Tibial nerve (tissue), 4 donors: Measurements from ENCODE around the gene PTPRF. TPM values are rescaled to one million over a fixed set of nuclear protein-coding genes. Genes with fewer than 3 reads are reported as not detected.

Experiments
- DNase-seq, 2 donors: peaks; one replicate each; pipeline ENCODE4 v3.0.0-alpha.2; 2019; ENCODE audit warnings: low spot score in 2 of 2
- H3K27ac ChIP-seq, 4 donors: fragments of 200-600 bp; sonication (generic) in 3 of 4; one replicate each; pipeline ENCODE4 v1.5.1; 2017 to 2019; ENCODE audit warnings: mild to moderate bottlenecking in 1 of 4
- H3K27me3 ChIP-seq, 2 donors: fragments of 200-600 bp; sonication (generic) in 1 of 2; one replicate each; pipeline versions ENCODE4 v1.5.1 to v1.6.0; 2017 to 2019
- H3K36me3 ChIP-seq, 3 donors: fragments of 200-600 bp; sonication (generic); one replicate each; pipeline ENCODE4 v1.5.1; 2018 to 2019
- H3K4me1 ChIP-seq, 4 donors: fragments of 200-600 bp; sonication (generic) in 3 of 4; one replicate each; pipeline ENCODE4 v1.5.1; 2017 to 2019
- H3K4me3 ChIP-seq, 4 donors: fragments of 200-600 bp; sonication (generic) in 3 of 4; one replicate each; pipeline ENCODE4 v1.5.1; 2017 to 2019; ENCODE audit warnings: mild to moderate bottlenecking in 1 of 4, moderate library complexity in 1 of 4
- H3K9me3 ChIP-seq, 4 donors: fragments of 200-600 bp; sonication (generic) in 3 of 4; one replicate each; pipeline ENCODE4 v1.5.1; 2017 to 2019
- EP300 ChIP-seq, 2 donors: sonication (generic); formaldehyde crosslinking; IDR thresholded peaks; one replicate each; pipeline ENCODE4 v1.6.1; 2017; ENCODE audit warnings: antibody characterized with exemption in 2 of 2, mild to moderate bottlenecking in 1 of 2
- POLR2A ChIP-seq, 2 donors: fragments of 450-650 bp; IDR thresholded peaks; one replicate each; pipeline ENCODE4 v1.6.1; 2017; ENCODE audit warnings: antibody characterized with exemption in 2 of 2, mild to moderate bottlenecking in 2 of 2, moderate library complexity in 2 of 2
- WGBS, 2 donors: methylation state at CpG; one replicate each; pipeline ENCODE4 v1.1.5; 2018; 5-methylcytosine and 5-hydroxymethylcytosine counted together
- total RNA-seq, 4 donors: library from RNA; depleted of rRNA; stranded (reverse); fragments of >200 nt; gene quantifications; one replicate each; pipeline ENCODE4 v1.1.0, GENCODE V29; 2016
- TF ChIP-seq, protein P1 (sequence below), 5 experiments: fragments of 200-600 bp in 3 of 5; fragments of 450-650 bp in 2 of 5; sonication (generic) in 3 of 5; IDR thresholded peaks; one replicate each; pipeline ENCODE4 v1.5.1; 2016 to 2019; ENCODE audit warnings: antibody characterized with exemption in 5 of 5, mild to moderate bottlenecking in 3 of 5, moderate library complexity in 2 of 5

Gene PTPRF
- total RNA-seq, 4 donors from 2014 or later, result 72.0 to 112 (median 92.5) TPM

DNA sequence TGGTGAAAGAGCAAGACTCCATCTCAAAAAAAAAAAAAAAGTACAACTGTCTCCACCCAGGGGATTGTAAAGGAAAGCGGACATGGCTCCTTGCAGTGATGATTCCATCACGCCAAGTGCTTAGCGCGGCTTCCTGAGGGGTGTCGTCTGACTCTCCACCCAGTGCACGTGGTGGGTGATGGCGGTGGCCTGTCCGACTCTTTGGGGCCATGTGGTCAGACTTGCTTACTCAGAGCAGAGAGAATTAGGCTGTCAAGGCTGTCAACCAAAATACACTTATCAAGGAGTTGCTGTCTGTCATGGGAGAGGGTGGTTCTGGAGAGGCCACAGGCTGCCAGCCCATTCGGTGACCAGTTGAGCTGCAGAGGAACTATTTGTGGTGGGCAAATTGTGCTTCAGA, 49.4 kb downstream of the PTPRF start:
- WGBS, 2 donors, result 95% methylated on average over 9 of the region's 9 CpGs
- Histone ChIP-seq H3K27me3 (no peaks in the 10 kb centered on the region), H3K36me3 (peaks cover 0 to 68% (median 0%) of the 10 kb centered on the region in 3 donors), H3K4me1 (peaks cover 0 to 16% (median 0%) of the 10 kb centered on the region in 4 donors), H3K9me3 (no peaks in the 10 kb centered on the region), H3K27ac (no peak overlapping the region), H3K4me3 (no peak overlapping the region)
- no peak for TF ChIP-seq POLR2A (IDR thresholded peaks at IDR 0.05)
- no peak for TF ChIP-seq EP300 (IDR thresholded peaks at IDR 0.05)
- TF ChIP-seq, protein P1, sequence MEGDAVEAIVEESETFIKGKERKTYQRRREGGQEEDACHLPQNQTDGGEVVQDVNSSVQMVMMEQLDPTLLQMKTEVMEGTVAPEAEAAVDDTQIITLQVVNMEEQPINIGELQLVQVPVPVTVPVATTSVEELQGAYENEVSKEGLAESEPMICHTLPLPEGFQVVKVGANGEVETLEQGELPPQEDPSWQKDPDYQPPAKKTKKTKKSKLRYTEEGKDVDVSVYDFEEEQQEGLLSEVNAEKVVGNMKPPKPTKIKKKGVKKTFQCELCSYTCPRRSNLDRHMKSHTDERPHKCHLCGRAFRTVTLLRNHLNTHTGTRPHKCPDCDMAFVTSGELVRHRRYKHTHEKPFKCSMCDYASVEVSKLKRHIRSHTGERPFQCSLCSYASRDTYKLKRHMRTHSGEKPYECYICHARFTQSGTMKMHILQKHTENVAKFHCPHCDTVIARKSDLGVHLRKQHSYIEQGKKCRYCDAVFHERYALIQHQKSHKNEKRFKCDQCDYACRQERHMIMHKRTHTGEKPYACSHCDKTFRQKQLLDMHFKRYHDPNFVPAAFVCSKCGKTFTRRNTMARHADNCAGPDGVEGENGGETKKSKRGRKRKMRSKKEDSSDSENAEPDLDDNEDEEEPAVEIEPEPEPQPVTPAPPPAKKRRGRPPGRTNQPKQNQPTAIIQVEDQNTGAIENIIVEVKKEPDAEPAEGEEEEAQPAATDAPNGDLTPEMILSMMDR (IDR thresholded peaks at IDR 0.05), result no peak
- DNase-seq, result no peak

DNA sequence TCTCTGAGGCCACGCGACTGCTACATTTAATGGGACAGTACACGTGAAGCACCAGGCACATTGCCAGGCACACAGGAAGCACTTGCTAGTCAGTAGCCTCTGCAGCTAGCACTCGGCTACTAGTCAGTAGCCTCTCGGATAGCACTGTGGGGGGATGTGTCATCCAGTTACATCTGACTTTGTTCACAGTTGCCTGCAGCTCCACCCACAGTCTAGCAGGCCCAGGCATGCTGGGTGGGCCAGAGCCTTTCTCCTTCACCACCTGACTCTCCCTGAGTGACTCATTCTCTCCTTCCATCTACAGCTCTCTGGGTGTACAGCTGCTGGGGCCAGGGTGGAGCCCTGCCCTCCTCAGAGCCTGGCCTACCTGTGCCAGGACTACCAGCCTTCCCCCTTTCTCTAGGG, 51.5 kb downstream of the PTPRF start:
- Histone ChIP-seq H3K9me3 (no peaks in the 10 kb centered on the region), H3K36me3 (peaks cover 0 to 66% (median 0%) of the 10 kb centered on the region in 3 donors), H3K27ac (no peak overlapping the region), H3K4me3 (no peak overlapping the region), H3K27me3 (no peaks in the 10 kb centered on the region), H3K4me1 (peaks cover 0 to 14% (median 0%) of the 10 kb centered on the region in 4 donors)
- TF ChIP-seq, protein P1 (IDR thresholded peaks at IDR 0.05), result no peak
- no peak for TF ChIP-seq EP300 (IDR thresholded peaks at IDR 0.05)
- TF ChIP-seq POLR2A (IDR thresholded peaks at IDR 0.05), result no peak
- no peak for DNase-seq
- WGBS, 2 donors, result 65 to 71% methylated on average over 5 of the region's 5 CpGs

DNA sequence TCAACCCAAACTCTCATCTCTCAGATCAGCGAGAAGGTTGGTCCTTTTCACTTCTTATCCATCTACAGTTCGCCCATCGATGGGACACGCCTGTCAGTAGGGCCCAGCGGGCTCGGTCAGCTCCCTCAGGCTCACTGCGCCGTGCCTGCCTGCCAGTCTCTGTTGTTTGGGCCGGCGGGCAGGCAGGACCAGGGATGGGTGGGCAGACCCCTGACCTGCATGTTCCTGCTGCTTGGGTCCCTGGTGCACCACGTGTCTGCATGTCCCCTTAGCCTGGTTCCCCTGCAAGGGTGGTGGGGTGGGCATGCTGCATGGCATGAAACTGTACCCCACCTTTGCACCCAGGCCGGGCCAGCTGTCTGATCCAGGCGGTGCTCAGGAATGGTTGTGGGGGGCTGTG, 52.4 kb downstream of the PTPRF start:
- WGBS, 2 donors, result 94 to 97% methylated on average over 10 to 13 of the region's 13 CpGs
- peaks cover 0 to 5% (median 0%) of the 10 kb centered on the region in 4 donors for H3K4me1 ChIP-seq

DNA sequence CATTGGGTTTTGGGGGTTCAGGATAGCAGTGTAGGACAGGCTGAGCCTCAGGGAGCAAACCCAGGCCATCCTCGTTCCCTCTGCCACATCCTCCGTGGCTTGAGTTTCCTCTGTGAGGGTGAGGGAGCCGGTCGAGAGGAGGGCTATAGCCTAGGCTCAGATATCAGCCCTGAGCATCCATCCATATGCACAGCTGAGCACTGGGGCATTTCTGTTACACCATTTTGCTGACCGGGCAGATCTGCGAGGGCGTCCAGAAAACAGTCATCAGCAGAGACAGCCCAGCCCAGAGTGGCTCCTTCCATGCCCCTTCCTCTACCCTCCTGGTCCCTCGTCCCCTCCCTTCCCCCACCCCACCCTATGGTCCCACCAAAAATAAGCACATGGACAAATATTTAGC, 53.5 kb downstream of the PTPRF start:
- Histone ChIP-seq H3K36me3 (peaks cover 0 to 62% (median 0%) of the 10 kb centered on the region in 3 donors), H3K27ac (no peak overlapping the region), H3K4me1 (peaks cover 0 to 2% (median 0%) of the 10 kb centered on the region in 4 donors), H3K27me3 (no peaks in the 10 kb centered on the region), H3K9me3 (no peaks in the 10 kb centered on the region), H3K4me3 (no peak overlapping the region)
- no peak for DNase-seq
- 70 to 77% methylated on average over 8 of the region's 8 CpGs for WGBS, 2 donors
- TF ChIP-seq EP300 (IDR thresholded peaks at IDR 0.05) (no peak), POLR2A (IDR thresholded peaks at IDR 0.05) (no peak)
- TF ChIP-seq, protein P1 (IDR thresholded peaks at IDR 0.05), result no peak

More for the DNA sequence above, 52.4 kb downstream of the PTPRF start:
- Histone ChIP-seq H3K9me3 (no peaks in the 10 kb centered on the region), H3K27ac (no peak overlapping the region), H3K36me3 (peaks cover 0 to 64% (median 0%) of the 10 kb centered on the region in 3 donors), H3K27me3 (no peaks in the 10 kb centered on the region), H3K4me3 (no peak overlapping the region)
- TF ChIP-seq POLR2A (IDR thresholded peaks at IDR 0.05) (no peak), EP300 (IDR thresholded peaks at IDR 0.05) (no peak)
- TF ChIP-seq, protein P1 (IDR thresholded peaks at IDR 0.05), result no peak
- no peak for DNase-seq

DNA sequence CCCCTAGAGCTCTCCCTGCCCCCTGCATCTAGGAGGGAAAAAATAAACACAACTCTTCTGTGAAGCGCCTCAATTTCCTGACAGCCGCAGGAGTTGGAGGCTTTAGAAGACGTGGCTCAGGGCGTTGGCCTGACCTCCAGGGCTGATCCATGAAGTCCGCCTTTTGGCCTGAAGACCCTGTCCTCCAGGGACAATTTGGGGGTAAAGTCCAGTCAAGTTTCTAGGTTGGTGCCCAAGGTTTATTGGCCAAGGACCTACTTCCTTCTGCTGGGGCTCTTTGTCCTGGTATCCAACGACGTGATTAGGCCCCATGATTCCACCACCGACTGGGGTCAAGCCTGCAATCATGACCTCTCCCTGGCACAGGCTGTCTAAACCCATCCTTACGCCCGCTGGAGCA, 54.9 kb downstream of the PTPRF start:
- 77 to 78% methylated on average over 8 to 10 of the region's 10 CpGs for WGBS, 2 donors

More for the DNA sequence above, 54.9 kb downstream of the PTPRF start:
- H3K4me3 ChIP-seq, result no peak overlapping the region
- peaks cover 0 to 2% (median 0%) of the 10 kb centered on the region in 4 donors for H3K4me1 ChIP-seq
- DNase-seq, result no peak
- peaks cover 0 to 62% (median 0%) of the 10 kb centered on the region in 3 donors for H3K36me3 ChIP-seq
- TF ChIP-seq EP300 (IDR thresholded peaks at IDR 0.05), result no peak
- TF ChIP-seq, protein P1 (IDR thresholded peaks at IDR 0.05), result no peak
- TF ChIP-seq POLR2A (IDR thresholded peaks at IDR 0.05), result no peak
- no peaks in the 10 kb centered on the region for H3K9me3 ChIP-seq
- no peaks in the 10 kb centered on the region for H3K27me3 ChIP-seq
- no peak overlapping the region for H3K27ac ChIP-seq
